Transverse colon (tissue), 4 donors: ENCODE data around the gene MAN2A1. TPM values are rescaled to one million over a fixed set of nuclear protein-coding genes. Genes with fewer than 3 reads are reported as not detected.

Experiments used
- DNase-seq: peaks from one replicate; pipeline ENCODE4 v3.0.0-alpha.2; 2019
- H3K27ac ChIP-seq, 4 donors: fragments of 200-600 bp; sonication (generic); 2 replicates each; pipeline ENCODE4 v1.5.1; 2016 to 2018; ENCODE audit warnings: inconsistent platforms in 4 of 4
- H3K27me3 ChIP-seq: fragments of 200-600 bp; sonication (generic); 2 replicates; pipeline ENCODE4 v1.5.1; 2017; ENCODE audit warnings: inconsistent platforms
- H3K36me3 ChIP-seq, 4 donors: fragments of 200-600 bp; sonication (generic); 2 replicates each; pipeline ENCODE4 v1.5.1; 2017 to 2019; ENCODE audit warnings: inconsistent platforms in 4 of 4
- H3K4me1 ChIP-seq, 4 donors: fragments of 200-600 bp; sonication (generic); 2 replicates each; pipeline ENCODE4 v1.5.1; 2017 to 2020; ENCODE audit warnings: inconsistent platforms in 4 of 4
- H3K4me3 ChIP-seq, 4 donors: fragments of 200-600 bp; sonication (generic); 1 replicate in 1 of 4; 2 replicates in 3 of 4; pipeline versions ENCODE4 v1.5.1 to v1.6.1; 2017 to 2019; ENCODE audit warnings: inconsistent platforms in 4 of 4
- H3K9me3 ChIP-seq, 2 donors: fragments of 200-600 bp; sonication (generic); 2 replicates each; pipeline ENCODE4 v1.5.1; 2017 to 2019; ENCODE audit warnings: inconsistent platforms in 2 of 2
- CTCF ChIP-seq, 5 experiments: fragments of 200-600 bp in 3 of 5; fragments of 450-650 bp in 2 of 5; sonication (generic) in 3 of 5; IDR thresholded peaks; 1 replicate in 2 of 5; 2 replicates in 3 of 5; pipeline ENCODE4 v1.5.1; 2016 to 2017; ENCODE audit warnings: antibody characterized with exemption in 5 of 5, inconsistent platforms in 3 of 5, mild to moderate bottlenecking in 2 of 5, moderate library complexity in 1 of 5
- EP300 ChIP-seq: sonication (generic); formaldehyde crosslinking; IDR thresholded peaks from one replicate; pipeline ENCODE4 v1.6.1; 2017; ENCODE audit warnings: antibody characterized with exemption, low read depth
- POLR2A ChIP-seq: fragments of 450-650 bp; IDR thresholded peaks from one replicate; pipeline ENCODE4 v1.6.1; 2016; ENCODE audit warnings: antibody characterized with exemption, mild to moderate bottlenecking, moderate library complexity
- POLR2AphosphoS5 ChIP-seq, 3 donors: sonication (generic); formaldehyde crosslinking; IDR thresholded peaks; one replicate each; pipeline ENCODE4 v1.6.1; 2016; ENCODE audit warnings: antibody characterized with exemption in 3 of 3
- WGBS, 2 donors: methylation state at CpG; one replicate each; pipeline ENCODE4 v1.1.5; 2018; ENCODE audit warnings: low coverage in 1 of 2; 5-methylcytosine and 5-hydroxymethylcytosine counted together
- in situ Hi-C, 4 donors: fragments of 200-750 bp; cut with MboI; loops; one replicate each; pipeline versions ENCODE4 v1.15.0 to v1.15.1; 2017; ENCODE audit warnings: low sequenced_read_pairs in 3 of 4, low pct_ligation_motif_present in 1 of 4, low pct_unique_long_range_greater_than_20kb in 1 of 4
- intact Hi-C: fragments of 100-400 bp; cut with DNase I; formaldehyde crosslinking; loops from one replicate; pipeline ENCODE4 v1.15.1; 2023; ENCODE audit warnings: low total_unique reads
- total RNA-seq, 4 donors: library from RNA; depleted of rRNA; stranded (reverse); fragments of >200 nt; gene quantifications; one replicate each; pipeline ENCODE4 v1.1.0, GENCODE V29; 2016

Gene MAN2A1
- total RNA-seq, 4 donors from 2014 or later: 39.2 to 95.3 (median 70.4) TPM

GRCh38 chr5:109701252-109701651 lies 11.5 kb downstream of the MAN2A1 start:
- WGBS, 2 donors: 91 to 92% methylated on average over 2 of the region's 2 CpGs
- intact Hi-C loops (no loop called here), in situ Hi-C loops (no loop called here)
- Histone ChIP-seq H3K27ac (no peak overlapping the region), H3K4me3 (no peak overlapping the region), H3K36me3 (no peaks in the 10 kb centered on the region), H3K27me3 (no peaks in the 10 kb centered on the region), H3K9me3 (no peaks in the 10 kb centered on the region), H3K4me1 (peaks cover 3 to 42% (median 5%) of the 10 kb centered on the region in 4 donors)
- TF ChIP-seq POLR2AphosphoS5 (IDR thresholded peaks at IDR 0.05) (no peak), POLR2A (no peak), CTCF (IDR thresholded peaks at IDR 0.05) (no peak), EP300 (no peak)
- DNase-seq: no peak

- WGBS, 2 donors: 85 to 86% methylated on average over 2 of the region's 2 CpGs
- Histone ChIP-seq H3K27me3 (no peaks in the 10 kb centered on the region), H3K4me1 (peaks cover 0 to 42% (median 5%) of the 10 kb centered on the region in 4 donors), H3K9me3 (no peaks in the 10 kb centered on the region), H3K36me3 (no peaks in the 10 kb centered on the region), H3K27ac (no peak overlapping the region), H3K4me3 (no peak overlapping the region)
- TF ChIP-seq POLR2AphosphoS5 (IDR thresholded peaks at IDR 0.05): no peak
- in situ Hi-C loops: no loop called here
- intact Hi-C loops: no loop called here
- DNase-seq: no peak
Measured at GRCh38 chr5:109701792-109702191, 12.1 kb downstream of the MAN2A1 start.

DNA sequence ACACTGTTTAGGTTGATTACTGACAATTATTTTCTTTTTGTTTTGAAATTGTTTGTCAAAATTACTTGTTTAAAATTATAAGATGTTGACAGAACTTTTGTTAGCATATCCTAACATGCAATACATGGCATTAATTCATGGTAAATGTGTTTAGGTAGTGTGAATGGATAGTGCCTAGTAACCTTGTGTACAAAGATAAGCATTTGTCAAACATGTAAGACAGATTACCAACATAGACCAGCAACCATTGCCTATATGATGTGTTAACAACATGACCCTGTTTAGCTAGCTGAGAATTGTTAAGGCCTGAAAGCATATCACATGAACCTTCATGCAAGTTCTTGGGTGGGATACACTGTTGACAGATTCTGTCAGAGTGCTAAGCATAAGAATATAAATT lies 13.4 kb downstream of the MAN2A1 start:
- no peaks in the 10 kb centered on the region for H3K36me3 ChIP-seq
- no peaks in the 10 kb centered on the region for H3K9me3 ChIP-seq
- in situ Hi-C loops: no loop called here
- intact Hi-C loops: no loop called here
- H3K27ac ChIP-seq: no peak overlapping the region
- no peak for DNase-seq
- no peak for TF ChIP-seq EP300
- no peak for TF ChIP-seq POLR2AphosphoS5 (IDR thresholded peaks at IDR 0.05)
- TF ChIP-seq CTCF (IDR thresholded peaks at IDR 0.05): no peak
- TF ChIP-seq POLR2A: no peak
- no peak overlapping the region for H3K4me3 ChIP-seq
- peaks cover 6 to 42% (median 10%) of the 10 kb centered on the region in 4 donors for H3K4me1 ChIP-seq
- H3K27me3 ChIP-seq: no peaks in the 10 kb centered on the region

DNA sequence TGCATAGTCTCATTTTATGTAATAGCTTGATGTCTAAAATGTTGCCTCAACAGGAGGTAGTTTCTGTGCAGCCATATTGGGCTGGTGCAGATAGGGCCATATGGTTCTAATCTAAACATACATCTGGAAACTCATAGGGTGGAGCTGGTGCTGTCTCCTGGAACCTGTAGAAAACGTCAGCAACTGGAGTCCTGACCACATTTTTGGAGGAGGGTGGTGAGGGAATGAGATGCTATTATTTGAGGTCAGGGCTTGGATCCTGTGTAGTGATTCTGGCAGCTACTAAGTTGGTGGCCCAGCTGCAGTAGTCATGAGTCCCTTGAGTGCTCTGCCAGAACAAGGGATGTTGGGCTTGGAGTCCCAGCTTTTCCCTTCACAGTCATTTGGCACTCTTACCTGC lies 14.1 kb downstream of the MAN2A1 start:
- 50 to 61% methylated on average over 1 of the region's 1 CpG for WGBS, 2 donors
- Histone ChIP-seq H3K4me1 (peaks cover 6 to 43% (median 10%) of the 10 kb centered on the region in 4 donors), H3K9me3 (no peaks in the 10 kb centered on the region), H3K36me3 (no peaks in the 10 kb centered on the region), H3K27me3 (no peaks in the 10 kb centered on the region), H3K27ac (no peak overlapping the region), H3K4me3 (no peak overlapping the region)
- intact Hi-C loops: no loop called here
- in situ Hi-C loops: no loop called here
- DNase-seq: no peak
- no peak for TF ChIP-seq CTCF (IDR thresholded peaks at IDR 0.05)
- TF ChIP-seq POLR2AphosphoS5 (IDR thresholded peaks at IDR 0.05): no peak
- TF ChIP-seq POLR2A: no peak
- TF ChIP-seq EP300: no peak

DNA sequence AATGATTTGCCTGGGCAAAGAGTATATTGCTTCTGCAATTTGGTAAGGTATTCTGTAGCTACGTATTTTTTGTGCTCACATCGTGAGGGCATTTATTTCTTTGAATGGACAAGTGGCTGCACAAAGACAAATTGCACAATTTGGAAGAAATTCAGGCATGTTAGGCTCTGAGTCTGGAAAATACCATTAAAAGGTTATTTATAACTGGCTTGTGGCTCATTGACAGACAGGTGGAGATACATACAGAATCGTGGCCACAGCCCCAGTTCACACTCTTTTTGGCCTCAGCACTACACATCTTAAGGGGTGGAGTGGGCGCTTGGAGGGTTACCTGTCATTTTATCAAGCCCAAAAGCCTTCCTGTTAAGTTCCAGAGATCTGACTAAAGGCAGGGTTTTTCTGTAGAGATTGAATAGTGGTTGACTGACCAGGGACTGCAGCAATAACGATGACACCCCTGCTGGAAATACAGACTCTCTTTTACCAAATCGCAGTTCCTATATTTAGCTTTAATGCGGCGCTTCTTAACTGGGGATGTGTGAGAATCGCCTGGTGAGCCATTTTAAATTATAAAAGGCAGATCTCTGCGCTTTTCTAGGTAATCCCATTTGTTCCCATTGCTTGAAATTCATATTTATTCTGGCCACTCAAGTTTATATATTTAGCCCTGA lies 14.7 kb downstream of the MAN2A1 start:
- H3K4me3 ChIP-seq: no peak overlapping the region
- 70 to 91% methylated on average over 4 to 10 of the region's 10 CpGs for WGBS, 2 donors
- intact Hi-C loops: no loop called here
- no peak for DNase-seq
- no peaks in the 10 kb centered on the region for H3K9me3 ChIP-seq
- H3K27ac ChIP-seq: no peak overlapping the region
- in situ Hi-C loops: no loop called here
- no peaks in the 10 kb centered on the region for H3K36me3 ChIP-seq
- no peaks in the 10 kb centered on the region for H3K27me3 ChIP-seq
- TF ChIP-seq CTCF (IDR thresholded peaks at IDR 0.05): no peak
- no peak for TF ChIP-seq POLR2A
- peaks cover 6 to 43% (median 10%) of the 10 kb centered on the region in 4 donors for H3K4me1 ChIP-seq
